CD4-positive, CD25-positive, alpha-beta regulatory T cell (primary cell): ENCODE data around the gene PAK6. TPM values are rescaled to one million over a fixed set of nuclear protein-coding genes. Genes with fewer than 3 reads are reported as not detected.

ENCODE experiments used
- ATAC-seq, 2 donors: fragments of 150-1000 bp; cut with Tn5 transposase; one replicate each; pipeline ENCODE4 v1.10.0; 2021; ENCODE audit warnings: low read depth in 2 of 2, moderate number of reproducible peaks in 2 of 2, moderate library complexity in 1 of 2
- DNase-seq, 3 donors: peaks; one replicate each; pipeline versions ENCODE4 v3.0.0 to v3.0.0-alpha.2; 2012 to 2022; ENCODE audit warnings: mixed read lengths in 1 of 3
- H3K27ac ChIP-seq: one replicate; pipeline ENCODE4 v1.7.0; 2013; ENCODE audit warnings: mild to moderate bottlenecking, low read length; ENCODE audit not compliant: insufficient read depth, poor library complexity, severe bottlenecking
- H3K27me3 ChIP-seq: one replicate; pipeline ENCODE4 v1.7.0; 2013; ENCODE audit warnings: low read length; ENCODE audit not compliant: control insufficient read depth, insufficient read depth
- H3K36me3 ChIP-seq: one replicate; pipeline ENCODE4 v1.7.0; 2013; ENCODE audit warnings: mild to moderate bottlenecking, low read length, moderate library complexity; ENCODE audit not compliant: control insufficient read depth, insufficient read depth
- H3K4me1 ChIP-seq: 2 replicates; pipeline ENCODE4 v1.7.0; 2013; ENCODE audit warnings: mild to moderate bottlenecking, low read length; ENCODE audit not compliant: insufficient read depth, control insufficient read depth, poor library complexity, severe bottlenecking
- H3K4me3 ChIP-seq: one replicate; pipeline ENCODE4 v1.7.0; 2013; ENCODE audit warnings: low read depth, mild to moderate bottlenecking, low read length, moderate library complexity
- H3K9me3 ChIP-seq, 2 experiments: 1 replicate in 1 of 2; 2 replicates in 1 of 2; pipeline ENCODE4 v1.7.0; 2013; ENCODE audit warnings: low read length in 2 of 2, mild to moderate bottlenecking in 1 of 2, moderate library complexity in 1 of 2; ENCODE audit not compliant: control insufficient read depth in 2 of 2
- H3K27ac Mint-ChIP-seq, 3 donors: one replicate each; pipeline ENCODE4 v1.8.0; 2020 to 2022; ENCODE audit warnings: mild to moderate bottlenecking in 3 of 3, mixed read lengths in 3 of 3, moderate library complexity in 2 of 3
- H3K27me3 Mint-ChIP-seq: one replicate; pipeline ENCODE4 v1.8.0; 2022; ENCODE audit warnings: mild to moderate bottlenecking, mixed read lengths
- H3K36me3 Mint-ChIP-seq: one replicate; pipeline ENCODE4 v1.8.0; 2020; ENCODE audit warnings: mixed read lengths
- H3K4me1 Mint-ChIP-seq, 4 donors: one replicate each; pipeline ENCODE4 v1.8.0; 2020 to 2022; ENCODE audit warnings: mixed read lengths in 4 of 4, mild to moderate bottlenecking in 1 of 4
- H3K4me3 Mint-ChIP-seq, 4 donors: one replicate each; pipeline ENCODE4 v1.8.0; 2020 to 2022; ENCODE audit warnings: mild to moderate bottlenecking in 4 of 4, mixed read lengths in 4 of 4, moderate library complexity in 3 of 4
- H3K9me3 Mint-ChIP-seq, 7 donors: one replicate each; pipeline ENCODE4 v1.8.0; 2020 to 2022; ENCODE audit warnings: mixed read lengths in 7 of 7, mild to moderate bottlenecking in 3 of 7, moderate library complexity in 2 of 7
- polyA plus RNA-seq, 4 donors: library from polyadenylated mRNA; unstranded; fragments of 300-500 nt; fragmentation: Illumina TruSeq; gene quantifications; one replicate each; pipeline ENCODE4 v1.2.3, GENCODE V29; 2021
- total RNA-seq: library from RNA; stranded (reverse); gene quantifications from one replicate; pipeline ENCODE4 v1.2.3, GENCODE V29; 2022

PAK6 gene
- total and polyA plus RNA-seq, 5 donors from 2014 or later: not detected

GRCh38 chr15:40277471-40277870 is 38.6 kb downstream of the PAK6 start:
- Mint-ChIP-seq H3K4me1 (peaks cover 0 to 8% (median 6%) of the 10 kb centered on the region in 4 donors), H3K36me3 (no peaks in the 10 kb centered on the region), H3K4me3 (no peak overlapping the region), H3K27ac (no peak overlapping the region), H3K27me3 (peaks cover 40% of the 10 kb centered on the region), H3K9me3 (no peaks in the 10 kb centered on the region)
- ATAC-seq (no peak), DNase-seq (no peak)
- Histone ChIP-seq H3K27me3 (peaks cover 18% of the 10 kb centered on the region), H3K4me1 (peaks cover 16% of the 10 kb centered on the region), H3K27ac (no peak overlapping the region), H3K4me3 (no peak overlapping the region), H3K9me3 (no peaks in the 10 kb centered on the region), H3K36me3 (no peaks in the 10 kb centered on the region)

- Mint-ChIP-seq H3K4me1 (peaks cover 0 to 8% (median 6%) of the 10 kb centered on the region in 4 donors), H3K27me3 (peaks cover 40% of the 10 kb centered on the region), H3K4me3 (no peak overlapping the region), H3K36me3 (no peaks in the 10 kb centered on the region), H3K9me3 (no peaks in the 10 kb centered on the region), H3K27ac (no peak overlapping the region)
- peaks cover 18% of the 10 kb centered on the region for H3K27me3 ChIP-seq
- no peak overlapping the region for H3K27ac ChIP-seq
- ATAC-seq (no peak), DNase-seq (no peak)
- H3K36me3 ChIP-seq: no peaks in the 10 kb centered on the region
- no peak overlapping the region for H3K4me3 ChIP-seq
- H3K9me3 ChIP-seq: no peaks in the 10 kb centered on the region
- H3K4me1 ChIP-seq: peaks cover 21% of the 10 kb centered on the region
Measured at GRCh38 chr15:40278026-40278425, 39.2 kb downstream of the PAK6 start.

DNA sequence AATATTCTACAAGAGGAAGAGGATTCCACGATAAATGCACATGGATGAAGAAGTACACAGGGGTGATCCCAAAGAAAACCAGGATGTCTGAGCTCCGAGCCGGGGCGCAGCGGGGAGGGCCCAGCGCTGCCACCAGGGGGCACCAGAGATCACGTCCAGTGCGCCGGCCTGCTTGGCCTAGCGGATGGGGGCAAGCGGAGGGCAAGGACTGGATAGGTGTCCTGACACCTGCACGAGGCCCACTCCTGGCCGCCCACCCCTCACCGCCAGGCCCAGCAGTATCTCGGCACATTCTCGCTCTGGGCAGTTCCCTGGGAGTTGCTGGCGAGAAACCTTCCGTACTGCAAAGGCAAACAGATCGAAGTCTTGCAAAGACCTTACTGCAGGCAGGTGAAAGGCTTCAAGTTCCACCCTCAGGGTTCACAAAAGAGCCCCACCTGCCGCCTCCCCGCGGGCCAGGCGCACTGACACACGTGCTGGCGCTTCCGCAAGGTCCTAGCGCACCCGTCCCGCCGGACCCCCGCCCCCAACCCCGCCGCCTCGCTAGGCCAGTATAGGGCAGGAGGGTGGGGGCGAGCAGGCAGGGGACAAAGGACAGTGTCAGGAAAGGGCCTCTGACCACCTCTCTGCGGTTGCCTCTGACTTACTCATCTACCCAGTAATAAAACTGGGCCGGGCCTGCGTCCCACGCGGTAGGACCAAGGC is 40.7 kb downstream of the PAK6 start:
- no peak overlapping the region for H3K4me3 ChIP-seq
- Mint-ChIP-seq H3K27ac (no peak overlapping the region), H3K27me3 (peaks cover 38% of the 10 kb centered on the region), H3K36me3 (no peaks in the 10 kb centered on the region), H3K9me3 (no peaks in the 10 kb centered on the region), H3K4me1 (peaks cover 0 to 8% (median 4%) of the 10 kb centered on the region in 4 donors), H3K4me3 (peak overlapping the region in 3 of 4 donors; percentile 35 to 63 (median 61))
- ATAC-seq (no peak), DNase-seq (peak; percentile 56 to 61 (median 58))
- H3K27ac ChIP-seq: no peak overlapping the region
- H3K9me3 ChIP-seq: no peaks in the 10 kb centered on the region
- H3K4me1 ChIP-seq: peaks cover 25% of the 10 kb centered on the region
- H3K36me3 ChIP-seq: no peaks in the 10 kb centered on the region
- H3K27me3 ChIP-seq: peaks cover 18% of the 10 kb centered on the region

DNA sequence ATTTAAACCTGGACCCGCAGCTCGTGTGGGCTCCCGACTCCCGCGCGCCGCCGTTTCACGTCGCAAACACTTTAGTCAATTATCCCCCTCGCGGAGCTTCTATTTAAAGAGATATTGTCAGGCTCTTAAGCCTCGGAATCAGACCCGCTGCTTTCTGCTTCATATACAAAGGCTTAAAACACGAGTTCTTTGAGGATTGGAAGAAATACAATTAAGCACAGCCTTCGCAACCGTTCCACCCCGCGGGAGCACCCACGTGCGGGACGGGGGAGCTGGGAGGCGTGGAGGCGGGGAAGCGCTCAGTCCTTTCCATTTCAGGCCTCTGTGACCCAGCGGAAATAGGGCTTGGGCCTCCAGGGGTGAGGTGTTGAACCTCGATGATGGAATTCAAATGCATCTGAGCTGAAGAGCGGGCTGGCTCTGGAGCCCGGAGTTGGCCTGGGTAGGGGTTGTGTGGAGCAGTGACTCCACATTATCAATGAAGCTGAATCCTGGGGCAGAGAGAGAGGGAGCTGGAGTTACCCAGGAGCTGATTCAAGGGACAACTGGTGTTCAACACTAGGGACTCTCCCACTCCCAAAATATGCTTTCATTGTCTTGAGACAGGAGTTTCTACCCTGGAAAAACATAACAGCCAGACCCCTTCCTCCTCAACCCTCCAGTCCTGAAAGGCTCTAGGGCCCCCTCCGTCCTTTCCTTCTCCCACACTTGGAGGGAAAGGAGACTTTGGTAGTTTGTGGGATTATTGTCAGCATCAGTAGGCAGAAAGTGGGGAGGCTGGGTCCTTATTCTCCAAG is 41.6 kb downstream of the PAK6 start:
- Mint-ChIP-seq H3K9me3 (no peaks in the 10 kb centered on the region), H3K4me3 (peak overlapping the region; percentile 41 to 87 (median 66)), H3K4me1 (peaks cover 0 to 4% (median 2%) of the 10 kb centered on the region in 4 donors), H3K27me3 (peaks cover 34% of the 10 kb centered on the region), H3K36me3 (no peaks in the 10 kb centered on the region), H3K27ac (peak overlapping the region in 1 of 3 donors; percentile 56)
- peaks cover 25% of the 10 kb centered on the region for H3K4me1 ChIP-seq
- no peaks in the 10 kb centered on the region for H3K9me3 ChIP-seq
- H3K27ac ChIP-seq: no peak overlapping the region
- H3K27me3 ChIP-seq: peaks cover 18% of the 10 kb centered on the region
- DNase-seq (no peak), ATAC-seq (no peak)
- no peak overlapping the region for H3K4me3 ChIP-seq
- H3K36me3 ChIP-seq: no peaks in the 10 kb centered on the region

DNA sequence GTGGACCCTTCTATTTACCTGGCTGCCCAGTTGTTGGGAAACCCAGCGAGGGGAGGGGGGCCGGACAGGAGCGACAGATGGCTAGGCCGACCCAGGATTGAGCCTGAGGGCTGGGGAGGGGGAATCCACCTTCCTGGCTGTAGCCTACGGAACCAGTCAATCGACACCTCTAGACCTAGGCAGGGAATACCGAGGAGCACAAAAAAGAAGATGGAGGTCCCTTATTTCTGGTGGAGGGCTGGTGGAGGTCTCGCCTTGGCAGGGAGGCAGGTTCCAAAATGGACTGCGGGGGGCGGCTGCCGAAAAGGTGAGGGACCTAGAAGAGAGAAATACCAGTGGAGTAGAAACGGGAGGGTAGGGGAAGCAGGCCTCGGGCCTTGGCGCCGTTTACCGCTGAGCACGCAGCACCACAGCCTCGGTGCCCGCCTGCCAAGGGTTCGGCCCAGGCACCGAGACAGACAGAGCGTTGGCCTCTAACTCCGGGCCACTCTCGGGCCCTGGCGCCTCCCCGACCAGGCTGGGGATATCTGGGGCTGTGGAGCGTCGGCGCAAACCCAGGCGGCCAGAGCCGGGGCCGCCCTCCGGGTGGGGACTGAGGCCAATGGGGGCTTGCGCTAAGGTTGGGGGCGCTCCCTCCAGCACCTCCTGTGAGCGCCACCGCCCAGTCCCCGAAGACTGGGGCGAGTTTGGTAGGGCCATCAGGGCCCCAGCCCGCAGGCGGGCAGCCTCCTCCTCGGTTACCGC is 42.4 kb downstream of the PAK6 start:
- DNase-seq (no peak), ATAC-seq (no peak)
- Histone ChIP-seq H3K27me3 (peaks cover 18% of the 10 kb centered on the region), H3K36me3 (no peaks in the 10 kb centered on the region), H3K9me3 (no peaks in the 10 kb centered on the region), H3K4me1 (peaks cover 25% of the 10 kb centered on the region), H3K4me3 (no peak overlapping the region), H3K27ac (no peak overlapping the region)
- no peak overlapping the region for H3K27ac Mint-ChIP-seq
- no peaks in the 10 kb centered on the region for H3K36me3 Mint-ChIP-seq
- H3K9me3 Mint-ChIP-seq: no peaks in the 10 kb centered on the region
- peaks cover 0 to 4% (median 2%) of the 10 kb centered on the region in 4 donors for H3K4me1 Mint-ChIP-seq
- H3K4me3 Mint-ChIP-seq: peak overlapping the region; percentile 41 to 87 (median 66)
- peaks cover 34% of the 10 kb centered on the region for H3K27me3 Mint-ChIP-seq

- H3K4me3 Mint-ChIP-seq: no peak overlapping the region
- Histone ChIP-seq H3K27ac (no peak overlapping the region), H3K4me1 (peaks cover 25% of the 10 kb centered on the region), H3K36me3 (no peaks in the 10 kb centered on the region), H3K4me3 (no peak overlapping the region), H3K27me3 (peaks cover 18% of the 10 kb centered on the region), H3K9me3 (no peaks in the 10 kb centered on the region)
- ATAC-seq: no peak
- H3K36me3 Mint-ChIP-seq: no peaks in the 10 kb centered on the region
- no peak for DNase-seq
- peaks cover 0 to 4% (median 2%) of the 10 kb centered on the region in 4 donors for H3K4me1 Mint-ChIP-seq
- peaks cover 32% of the 10 kb centered on the region for H3K27me3 Mint-ChIP-seq
- no peak overlapping the region for H3K27ac Mint-ChIP-seq
- H3K9me3 Mint-ChIP-seq: no peaks in the 10 kb centered on the region
Measured at GRCh38 chr15:40281801-40282146, 42.9 kb downstream of the PAK6 start.

DNA sequence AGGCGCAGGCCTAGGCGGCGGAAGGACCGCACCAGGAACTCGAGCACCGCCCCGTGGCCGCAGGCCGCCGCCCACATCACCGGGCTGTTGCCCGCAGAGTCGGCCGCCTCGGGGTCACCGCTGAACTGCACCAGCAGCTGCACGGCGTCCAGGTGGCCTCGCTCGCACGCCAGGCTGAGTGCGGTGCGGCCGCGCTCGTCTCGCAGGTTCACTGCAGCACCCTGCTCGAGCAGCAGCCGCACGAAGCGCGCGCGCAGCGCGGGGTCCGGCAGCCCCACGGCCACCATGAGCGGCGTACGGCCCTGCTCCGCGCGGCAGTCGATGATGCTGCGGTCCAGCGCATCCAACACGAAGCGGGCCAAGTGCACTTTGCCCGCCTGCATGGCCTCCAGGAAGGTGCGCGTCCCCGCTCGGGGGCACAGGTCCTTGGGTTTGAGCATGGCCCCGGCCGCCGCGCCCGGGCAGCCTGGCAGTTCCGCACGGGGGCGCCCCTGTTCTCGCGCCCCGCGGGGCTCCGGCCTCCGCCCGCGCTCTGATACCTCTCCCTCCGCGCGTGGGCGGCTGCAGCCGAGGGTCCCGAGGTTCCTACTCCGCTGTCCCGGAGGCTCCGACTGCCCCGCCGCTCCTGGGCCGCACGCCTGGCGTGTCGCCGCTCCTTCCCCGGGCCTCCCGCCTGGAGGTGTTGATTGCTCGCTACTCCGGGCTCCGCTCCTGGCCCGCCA is 43.4 kb downstream of the PAK6 start:
- H3K9me3 Mint-ChIP-seq: no peaks in the 10 kb centered on the region
- peaks cover 27% of the 10 kb centered on the region for H3K27me3 Mint-ChIP-seq
- peak overlapping the region in 3 of 4 donors; percentile 54 to 77 (median 62) for H3K4me3 Mint-ChIP-seq
- Histone ChIP-seq H3K27ac (no peak overlapping the region), H3K4me1 (peaks cover 25% of the 10 kb centered on the region), H3K4me3 (no peak overlapping the region), H3K9me3 (no peaks in the 10 kb centered on the region), H3K36me3 (peaks cover 1% of the 10 kb centered on the region), H3K27me3 (peaks cover 14% of the 10 kb centered on the region)
- H3K4me1 Mint-ChIP-seq: peaks cover 0 to 4% (median 2%) of the 10 kb centered on the region in 4 donors
- H3K36me3 Mint-ChIP-seq: no peaks in the 10 kb centered on the region
- peak; percentile 20 to 64 (median 49) for DNase-seq
- ATAC-seq: peak; percentile 68 to 72
- H3K27ac Mint-ChIP-seq: no peak overlapping the region
